ENCODE results near the gene SUPT3H.

SUPT3H gene

GRCh38 chr6:45310118-45310788 is 67.5 kb downstream of the SUPT3H start:
- peak; percentile 41 for DNase-seq (ENCODE audit: low read depth)
- no peak overlapping the region for H3K4me3 ChIP-seq (ENCODE audit: low read depth, low read length)
- peak; percentile 4 for TF ChIP-seq CTCF (IDR thresholded peaks at IDR 0.05; ENCODE audit: insufficient read depth, low read depth, low read length, missing control alignments)

GRCh38 chr6:45305546-45305945 is 72.2 kb downstream of the SUPT3H start:
- TF ChIP-seq CTCF (IDR thresholded peaks at IDR 0.05; ENCODE audit: insufficient read depth, low read depth, low read length, missing control alignments) = no peak
- no peak for DNase-seq (ENCODE audit: low read depth)
- no peak overlapping the region for H3K4me3 ChIP-seq (ENCODE audit: low read depth, low read length)

DNA sequence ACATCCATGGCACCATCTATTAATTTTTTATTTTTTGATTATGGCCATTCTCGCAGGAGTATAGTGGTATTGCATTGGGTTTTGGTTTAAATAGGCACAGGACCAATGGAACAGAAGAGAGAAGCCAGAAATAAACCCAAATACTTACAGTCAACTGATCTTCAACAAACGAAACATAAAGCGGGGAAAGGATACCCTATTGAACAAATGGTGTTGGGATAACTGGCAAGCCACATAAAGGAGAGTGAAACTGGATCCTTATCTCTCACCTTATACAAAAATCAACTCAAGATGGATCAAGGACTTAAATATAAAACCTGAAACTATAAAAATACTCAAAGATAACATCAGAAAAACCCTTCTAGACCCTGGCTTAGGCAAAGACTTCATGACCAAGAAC is 74.9 kb downstream of the SUPT3H start:
- no peak for TF ChIP-seq CTCF (IDR thresholded peaks at IDR 0.05; ENCODE audit: insufficient read depth, low read depth, low read length, missing control alignments)
- DNase-seq (ENCODE audit: low read depth) = no peak
- H3K4me3 ChIP-seq (ENCODE audit: low read depth, low read length) = no peak overlapping the region

GRCh38 chr6:45301348-45302142 is 76.2 kb downstream of the SUPT3H start:
- DNase-seq (ENCODE audit: low read depth) = no peak
- no peak overlapping the region for H3K4me3 ChIP-seq (ENCODE audit: low read depth, low read length)
- no peak for TF ChIP-seq CTCF (IDR thresholded peaks at IDR 0.05; ENCODE audit: insufficient read depth, low read depth, low read length, missing control alignments)

DNA sequence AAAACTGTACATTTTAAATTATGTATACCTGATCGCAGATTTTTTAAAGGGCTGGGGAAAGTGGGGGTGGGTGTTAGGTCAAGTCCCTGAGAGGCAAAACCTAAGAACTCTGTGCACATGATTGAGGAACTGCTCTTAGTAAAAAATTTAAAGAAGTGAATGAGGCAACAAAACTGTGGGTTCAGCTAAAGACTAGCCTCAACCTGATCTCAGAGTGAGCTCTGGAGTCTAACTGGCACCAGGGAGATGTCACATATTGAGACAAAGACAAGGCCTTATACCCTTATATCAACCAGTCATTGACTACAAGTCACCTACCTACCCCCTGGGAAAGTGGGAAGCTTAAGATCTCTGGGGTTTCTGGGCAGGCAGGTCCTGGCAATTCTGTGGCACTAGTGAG is 77.0 kb downstream of the SUPT3H start:
- no peak overlapping the region for H3K4me3 ChIP-seq (ENCODE audit: low read depth, low read length)
- no peak for DNase-seq (ENCODE audit: low read depth)
- no peak for TF ChIP-seq CTCF (IDR thresholded peaks at IDR 0.05; ENCODE audit: insufficient read depth, low read depth, low read length, missing control alignments)

DNA sequence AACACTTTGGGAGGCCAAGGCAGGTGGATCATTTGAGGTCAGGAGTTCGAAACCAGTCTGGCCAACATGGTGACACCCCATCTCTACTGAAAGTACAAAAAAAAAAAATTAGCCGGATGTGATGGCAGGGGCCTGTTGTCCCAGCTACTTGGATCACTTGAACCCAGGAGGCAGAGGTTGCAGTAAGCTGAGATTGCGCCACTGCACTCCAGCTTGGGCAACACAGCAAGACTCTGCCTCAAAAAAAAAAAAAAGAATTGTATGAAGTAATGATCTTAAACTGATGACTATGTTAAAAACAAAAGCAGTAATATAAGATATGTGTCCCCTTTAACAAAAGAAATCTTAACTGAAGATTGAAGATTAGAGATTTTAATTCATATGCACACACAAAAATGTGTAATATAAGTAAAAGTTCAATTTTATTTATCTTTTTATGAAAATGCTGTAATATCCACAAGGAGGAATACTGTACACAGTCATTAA is 78.6 kb downstream of the SUPT3H start:
- no peak for DNase-seq (ENCODE audit: low read depth)
- H3K4me3 ChIP-seq (ENCODE audit: low read depth, low read length) = no peak overlapping the region
- TF ChIP-seq CTCF (IDR thresholded peaks at IDR 0.05; ENCODE audit: insufficient read depth, low read depth, low read length, missing control alignments) = no peak
